ENCODE results near the gene HOXA6.

DNA sequence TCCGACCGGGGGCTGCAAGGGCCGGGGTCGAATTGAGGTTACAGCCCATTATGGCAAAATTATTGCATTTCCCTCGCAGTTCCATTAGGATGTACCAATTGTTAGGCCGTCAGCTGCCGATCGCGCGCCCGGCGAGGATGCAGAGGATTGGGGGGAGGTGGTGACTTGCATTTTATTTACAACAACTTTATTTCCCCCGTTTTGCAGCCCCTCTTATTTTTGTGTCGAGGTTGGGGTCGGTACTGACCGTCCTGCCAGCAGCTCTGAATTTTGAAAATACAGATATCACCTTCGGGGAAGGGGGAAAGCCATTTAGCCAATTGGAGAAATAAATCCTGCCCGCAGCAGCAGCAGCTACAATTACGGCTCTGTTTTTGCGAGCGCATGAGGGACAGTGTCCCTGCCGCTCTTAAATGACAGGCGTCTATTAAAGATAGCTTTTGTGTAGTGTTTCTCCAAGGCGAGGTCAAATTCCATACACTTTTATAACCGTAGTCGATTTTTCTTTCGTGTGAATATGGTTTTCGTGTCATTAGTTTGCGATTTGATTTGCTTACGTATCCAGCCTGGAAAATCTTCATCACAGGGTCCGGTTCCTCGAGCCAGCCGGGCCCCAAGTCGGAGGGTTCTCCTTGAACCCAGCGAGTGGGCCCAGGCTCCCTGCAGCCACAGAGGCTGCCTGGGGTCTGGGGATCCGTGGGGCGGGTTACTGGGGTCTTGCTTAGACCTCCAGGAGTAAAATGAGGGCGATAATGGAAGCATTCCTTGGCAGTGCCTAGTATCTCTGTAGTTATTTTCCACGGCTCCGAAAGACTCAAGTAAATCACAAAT is 3.4 kb downstream of the HOXA6 start:
- TF ChIP-seq, protein P1, sequence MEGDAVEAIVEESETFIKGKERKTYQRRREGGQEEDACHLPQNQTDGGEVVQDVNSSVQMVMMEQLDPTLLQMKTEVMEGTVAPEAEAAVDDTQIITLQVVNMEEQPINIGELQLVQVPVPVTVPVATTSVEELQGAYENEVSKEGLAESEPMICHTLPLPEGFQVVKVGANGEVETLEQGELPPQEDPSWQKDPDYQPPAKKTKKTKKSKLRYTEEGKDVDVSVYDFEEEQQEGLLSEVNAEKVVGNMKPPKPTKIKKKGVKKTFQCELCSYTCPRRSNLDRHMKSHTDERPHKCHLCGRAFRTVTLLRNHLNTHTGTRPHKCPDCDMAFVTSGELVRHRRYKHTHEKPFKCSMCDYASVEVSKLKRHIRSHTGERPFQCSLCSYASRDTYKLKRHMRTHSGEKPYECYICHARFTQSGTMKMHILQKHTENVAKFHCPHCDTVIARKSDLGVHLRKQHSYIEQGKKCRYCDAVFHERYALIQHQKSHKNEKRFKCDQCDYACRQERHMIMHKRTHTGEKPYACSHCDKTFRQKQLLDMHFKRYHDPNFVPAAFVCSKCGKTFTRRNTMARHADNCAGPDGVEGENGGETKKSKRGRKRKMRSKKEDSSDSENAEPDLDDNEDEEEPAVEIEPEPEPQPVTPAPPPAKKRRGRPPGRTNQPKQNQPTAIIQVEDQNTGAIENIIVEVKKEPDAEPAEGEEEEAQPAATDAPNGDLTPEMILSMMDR (IDR thresholded peaks at IDR 0.05), result no peak
- no peak for TF ChIP-seq POLR2A (IDR thresholded peaks at IDR 0.05)

Measured in lower leg skin (tissue), 3 donors.